Mucosa of descending colon (tissue), 3 donors: ENCODE data around the gene ADRA1B. TPM values are rescaled to one million over a fixed set of nuclear protein-coding genes. Genes with fewer than 3 reads are reported as not detected.

ENCODE experiments used
- ATAC-seq: fragments of 200-7000 bp; cut with Tn5 transposase; one replicate; pipeline ENCODE4 v1.9.1; 2020; ENCODE audit warnings: mild to moderate bottlenecking, moderate library complexity
- DNase-seq, 3 donors: peaks; one replicate each; pipeline ENCODE4 v3.0.0-alpha.2; 2020
- H3K36me3 ChIP-seq: fragments of 200-600 bp; one replicate; pipeline ENCODE4 v1.8.0; 2021; ENCODE audit warnings: low read depth, mild to moderate bottlenecking
- H3K4me1 ChIP-seq: fragments of 200-600 bp; one replicate; pipeline ENCODE4 v1.8.0; 2021; ENCODE audit warnings: low read depth, mild to moderate bottlenecking
- H3K4me3 ChIP-seq: fragments of 200-600 bp; one replicate; pipeline ENCODE4 v1.8.0; 2021; ENCODE audit warnings: mild to moderate bottlenecking
- H3K9me3 ChIP-seq: fragments of 200-600 bp; one replicate; pipeline ENCODE4 v1.8.0; 2021; ENCODE audit warnings: mild to moderate bottlenecking
- intact Hi-C, 2 donors: fragments of 100-400 bp; cut with DNase I in 1 of 2; cut with micrococcal nuclease in 1 of 2; formaldehyde crosslinking; loops; one replicate each; pipeline versions ENCODE4 v1.11.0 to v1.11.1; 2022; cut with DNase I, micrococcal nuclease
- total RNA-seq, 3 donors: library from RNA; stranded (reverse); fragmentation: NEBNext Ultra II Directional in 2 of 3; extraction: Animal tissue kit (Norgen Biotek cat#: 25700) in 2 of 3; gene quantifications; one replicate each; pipeline versions ENCODE4 v1.2.1 to v1.2.4, GENCODE V29; 2021 to 2023
- TF ChIP-seq, protein P1 (sequence below): fragments of 200-600 bp; IDR thresholded peaks from one replicate; pipeline ENCODE4 v1.8.0; 2022; ENCODE audit warnings: antibody characterized with exemption, mild to moderate bottlenecking
- donor health status: DM: no; HTN: no; CAD: no; lungs with moderate emphysema.
- donor health status: DM: no; HTN: no; CAD: no.
- donor health status: DM: no; HTN: yes; CAD: no.

Gene ADRA1B
- total RNA-seq, 3 donors from 2014 or later: 0.51 to 0.89 (median 0.69) TPM

DNA sequence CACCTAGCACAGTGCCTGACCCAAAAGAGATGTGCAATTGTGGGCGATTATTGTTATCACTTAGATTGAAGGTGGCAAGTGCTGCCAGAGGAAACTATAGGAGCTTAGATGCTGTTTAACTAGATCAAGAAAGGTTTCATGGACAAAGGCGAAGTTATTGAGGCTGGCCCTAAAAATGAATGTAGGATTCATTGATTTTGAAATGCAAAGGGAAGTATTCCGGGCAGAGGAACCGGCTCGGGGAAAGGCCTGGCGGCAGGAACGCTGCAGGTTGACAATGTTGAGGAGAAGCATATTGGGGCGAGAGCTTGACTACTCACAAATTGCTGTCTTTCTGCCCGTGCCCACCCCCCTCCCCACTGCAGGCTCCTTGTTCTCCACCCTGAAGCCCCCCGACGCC, 55.2 kb downstream of the ADRA1B start:
- DNase-seq (no peak), ATAC-seq (no peak)
- H3K4me1 ChIP-seq: no peaks in the 10 kb centered on the region
- TF ChIP-seq, protein P1, sequence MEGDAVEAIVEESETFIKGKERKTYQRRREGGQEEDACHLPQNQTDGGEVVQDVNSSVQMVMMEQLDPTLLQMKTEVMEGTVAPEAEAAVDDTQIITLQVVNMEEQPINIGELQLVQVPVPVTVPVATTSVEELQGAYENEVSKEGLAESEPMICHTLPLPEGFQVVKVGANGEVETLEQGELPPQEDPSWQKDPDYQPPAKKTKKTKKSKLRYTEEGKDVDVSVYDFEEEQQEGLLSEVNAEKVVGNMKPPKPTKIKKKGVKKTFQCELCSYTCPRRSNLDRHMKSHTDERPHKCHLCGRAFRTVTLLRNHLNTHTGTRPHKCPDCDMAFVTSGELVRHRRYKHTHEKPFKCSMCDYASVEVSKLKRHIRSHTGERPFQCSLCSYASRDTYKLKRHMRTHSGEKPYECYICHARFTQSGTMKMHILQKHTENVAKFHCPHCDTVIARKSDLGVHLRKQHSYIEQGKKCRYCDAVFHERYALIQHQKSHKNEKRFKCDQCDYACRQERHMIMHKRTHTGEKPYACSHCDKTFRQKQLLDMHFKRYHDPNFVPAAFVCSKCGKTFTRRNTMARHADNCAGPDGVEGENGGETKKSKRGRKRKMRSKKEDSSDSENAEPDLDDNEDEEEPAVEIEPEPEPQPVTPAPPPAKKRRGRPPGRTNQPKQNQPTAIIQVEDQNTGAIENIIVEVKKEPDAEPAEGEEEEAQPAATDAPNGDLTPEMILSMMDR: no peak
- intact Hi-C loops: no loop called here
- no peaks in the 10 kb centered on the region for H3K9me3 ChIP-seq
- H3K4me3 ChIP-seq: no peak overlapping the region
- H3K36me3 ChIP-seq: no peaks in the 10 kb centered on the region

DNA sequence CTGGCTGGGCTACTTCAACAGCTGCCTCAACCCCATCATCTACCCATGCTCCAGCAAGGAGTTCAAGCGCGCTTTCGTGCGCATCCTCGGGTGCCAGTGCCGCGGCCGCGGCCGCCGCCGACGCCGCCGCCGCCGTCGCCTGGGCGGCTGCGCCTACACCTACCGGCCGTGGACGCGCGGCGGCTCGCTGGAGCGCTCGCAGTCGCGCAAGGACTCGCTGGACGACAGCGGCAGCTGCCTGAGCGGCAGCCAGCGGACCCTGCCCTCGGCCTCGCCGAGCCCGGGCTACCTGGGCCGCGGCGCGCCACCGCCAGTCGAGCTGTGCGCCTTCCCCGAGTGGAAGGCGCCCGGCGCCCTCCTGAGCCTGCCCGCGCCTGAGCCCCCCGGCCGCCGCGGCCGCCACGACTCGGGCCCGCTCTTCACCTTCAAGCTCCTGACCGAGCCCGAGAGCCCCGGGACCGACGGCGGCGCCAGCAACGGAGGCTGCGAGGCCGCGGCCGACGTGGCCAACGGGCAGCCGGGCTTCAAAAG, 55.7 kb downstream of the ADRA1B start:
- Histone ChIP-seq H3K4me1 (no peaks in the 10 kb centered on the region), H3K9me3 (no peaks in the 10 kb centered on the region), H3K36me3 (no peaks in the 10 kb centered on the region), H3K4me3 (no peak overlapping the region)
- intact Hi-C loops: no loop called here
- ATAC-seq (peak; percentile 75), DNase-seq (peak in 2 of 3 donors; percentile 16 to 57)
- TF ChIP-seq, protein P1: no peak

DNA sequence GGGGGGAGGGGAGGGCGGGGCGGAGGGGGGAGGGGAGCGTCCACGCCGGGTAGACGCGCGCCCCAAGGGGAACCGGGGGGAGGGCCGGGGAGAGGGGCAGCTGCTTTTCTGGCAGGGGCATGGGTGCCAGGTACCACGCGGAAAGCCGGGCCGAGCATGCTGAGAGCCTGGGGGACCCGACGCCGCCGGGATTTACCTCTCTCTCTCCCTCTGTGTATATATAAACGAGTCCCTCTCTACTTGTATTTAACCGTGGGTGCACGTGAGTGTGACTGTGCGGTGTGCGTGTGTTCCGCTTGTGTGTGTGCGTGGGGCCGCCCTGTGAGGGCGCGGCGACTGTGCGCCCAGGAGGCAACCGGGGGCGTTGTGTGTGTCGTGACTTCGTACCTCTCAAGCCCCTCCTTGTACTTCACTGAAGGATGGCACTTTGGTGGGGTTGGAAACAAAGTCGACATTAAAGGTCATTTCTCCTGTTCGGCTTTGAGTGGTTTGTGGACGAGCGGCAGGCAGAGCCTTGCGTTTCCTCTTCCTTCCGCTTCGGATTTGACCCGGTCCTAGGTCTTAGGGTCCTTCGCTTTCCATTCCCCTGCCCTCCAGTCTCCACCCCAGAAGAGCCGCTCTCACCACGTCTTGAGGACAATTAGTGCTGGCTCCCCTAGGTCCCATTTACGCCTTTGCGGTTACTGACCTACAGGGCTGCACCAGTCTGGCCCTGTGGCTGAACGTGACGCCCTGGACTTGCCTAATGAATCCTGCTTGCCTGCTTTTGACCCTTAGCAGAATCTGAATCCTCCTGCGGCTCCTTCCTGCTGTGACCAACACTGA, 56.5 kb downstream of the ADRA1B start:
- H3K4me3 ChIP-seq: no peak overlapping the region
- TF ChIP-seq, protein P1: no peak
- no peak for DNase-seq
- no peaks in the 10 kb centered on the region for H3K36me3 ChIP-seq
- H3K4me1 ChIP-seq: no peaks in the 10 kb centered on the region
- no peaks in the 10 kb centered on the region for H3K9me3 ChIP-seq
- intact Hi-C loops: no loop called here
- no peak for ATAC-seq

DNA sequence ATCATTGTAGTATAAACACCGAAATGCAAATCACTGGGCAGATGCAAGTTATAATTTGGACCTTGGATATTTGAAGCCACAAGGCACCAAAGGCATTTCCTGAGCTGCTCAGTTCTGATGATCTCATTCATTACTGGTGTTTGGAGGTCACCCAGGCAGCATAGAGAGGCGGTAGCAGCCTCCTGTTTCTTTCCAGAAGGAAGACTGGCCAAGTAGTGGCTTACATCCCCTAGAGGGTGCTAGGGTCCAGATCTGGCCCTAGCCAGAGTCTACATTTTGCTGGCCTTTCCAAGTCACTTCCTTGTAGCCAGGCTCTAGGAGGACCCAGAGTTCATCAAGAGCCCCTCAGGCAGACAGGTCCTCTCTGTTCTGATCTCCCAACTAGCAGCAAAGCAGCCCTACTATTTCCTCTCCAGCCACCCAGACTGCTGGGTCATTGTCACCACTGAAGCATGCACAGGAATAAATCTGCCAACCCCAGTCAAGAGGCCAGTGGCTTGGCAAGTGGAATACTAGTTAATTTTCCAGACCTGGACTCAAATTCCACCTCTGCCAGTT, 59.3 kb downstream of the ADRA1B start:
- Histone ChIP-seq H3K4me3 (no peak overlapping the region), H3K36me3 (no peaks in the 10 kb centered on the region), H3K4me1 (no peaks in the 10 kb centered on the region), H3K9me3 (no peaks in the 10 kb centered on the region)
- DNase-seq (peak in 1 of 3 donors; percentile 16), ATAC-seq (peak; percentile 42)
- intact Hi-C loops: no loop called here
- TF ChIP-seq, protein P1: no peak

DNA sequence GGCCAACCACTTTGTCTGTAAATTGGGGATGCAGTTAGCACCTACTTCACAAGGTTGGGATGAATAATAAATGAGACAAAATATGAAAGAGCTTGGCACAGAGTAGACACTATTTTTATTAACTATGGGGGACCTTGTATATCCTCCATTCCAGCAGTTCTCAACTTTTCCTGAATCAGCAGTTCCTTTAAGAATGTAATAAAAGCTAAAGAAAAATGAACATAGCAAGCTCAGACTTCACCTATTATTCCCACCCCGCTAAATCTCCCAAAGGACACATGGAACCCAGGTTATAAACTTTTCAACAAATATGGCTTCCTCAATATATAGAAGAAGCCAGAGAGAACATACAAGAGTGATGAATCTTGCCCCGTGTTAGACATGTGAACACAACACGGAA, 60.6 kb downstream of the ADRA1B start:
- Histone ChIP-seq H3K9me3 (no peaks in the 10 kb centered on the region), H3K36me3 (no peaks in the 10 kb centered on the region), H3K4me3 (no peak overlapping the region), H3K4me1 (no peaks in the 10 kb centered on the region)
- no peak for DNase-seq
- intact Hi-C loops: no loop called here
- TF ChIP-seq, protein P1: no peak
- no peak for ATAC-seq
